GM23338 (cell line): Measurements from ENCODE around the gene TMEM30B. TPM values are rescaled to one million over a fixed set of nuclear protein-coding genes. Genes with fewer than 3 reads are reported as not detected.

Experiments
- ATAC-seq: fragments of 200-7000 bp; cut with Tn5 transposase; 3 replicates; pipeline ENCODE4 v1.9.1; 2020
- DNase-seq: peaks from one replicate; pipeline ENCODE4 v3.0.0-alpha.2; 2015; ENCODE audit warnings: low spot score
- H2AFZ ChIP-seq: fragments of 200-600 bp; sonication (generic); 2 replicates; pipeline ENCODE4 v1.8.0; 2016; ENCODE audit warnings: antibody characterized with exemption, mild to moderate bottlenecking, moderate library complexity
- H3F3A ChIP-seq: fragments of 200-600 bp; sonication (generic); replicated peaks from 2 replicates; pipeline ENCODE4 v1.8.0; 2017; ENCODE audit warnings: antibody characterized with exemption, mixed run types, low read depth
- H3K27ac ChIP-seq: fragments of 200-600 bp; sonication (generic); 2 replicates; pipeline ENCODE4 v1.6.1; 2016; ENCODE audit warnings: low read depth
- H3K27me3 ChIP-seq: fragments of 200-600 bp; sonication (generic); 2 replicates; pipeline ENCODE4 v1.8.0; 2016; ENCODE audit warnings: mild to moderate bottlenecking, mixed run types, moderate library complexity; ENCODE audit not compliant: insufficient read depth
- H3K36me3 ChIP-seq: fragments of 200-600 bp; sonication (generic); 2 replicates; pipeline ENCODE4 v1.8.0; 2016; ENCODE audit warnings: mild to moderate bottlenecking; ENCODE audit not compliant: insufficient read depth
- H3K4me1 ChIP-seq: fragments of 200-600 bp; sonication (generic); 2 replicates; pipeline ENCODE4 v1.8.0; 2016; ENCODE audit warnings: mild to moderate bottlenecking, moderate library complexity; ENCODE audit not compliant: insufficient read depth
- H3K4me2 ChIP-seq: fragments of 200-600 bp; sonication (generic); 2 replicates; pipeline ENCODE4 v1.7.1; 2017; ENCODE audit warnings: mixed run types
- H3K4me3 ChIP-seq: fragments of 200-600 bp; sonication (generic); 2 replicates; pipeline ENCODE4 v1.6.1; 2016; ENCODE audit warnings: mixed run types
- H3K79me2 ChIP-seq: fragments of 200-600 bp; sonication (generic); replicated peaks from 2 replicates; pipeline ENCODE4 v1.8.0; 2017; ENCODE audit warnings: mild to moderate bottlenecking; ENCODE audit not compliant: insufficient read depth
- H3K9me2 ChIP-seq: fragments of 200-600 bp; sonication (generic); 2 replicates; pipeline ENCODE4 v1.8.0; 2017; ENCODE audit not compliant: insufficient read depth
- H4K20me1 ChIP-seq: fragments of 200-600 bp; sonication (generic); replicated peaks from 2 replicates; pipeline ENCODE4 v1.8.0; 2017; ENCODE audit warnings: mild to moderate bottlenecking; ENCODE audit not compliant: insufficient read depth
- H3K27ac Mint-ChIP-seq: 2 replicates; pipeline ENCODE4 v1.8.0; 2020; ENCODE audit warnings: inconsistent platforms, mild to moderate bottlenecking, moderate library complexity, mixed read lengths
- H3K27me3 Mint-ChIP-seq: 3 replicates; pipeline ENCODE4 v1.8.0; 2022; ENCODE audit warnings: low read depth, mild to moderate bottlenecking, moderate library complexity, mixed read lengths, inconsistent platforms; ENCODE audit not compliant: insufficient read depth, poor library complexity
- H3K36me3 Mint-ChIP-seq: 3 replicates; pipeline ENCODE4 v1.8.0; 2021; ENCODE audit warnings: low read depth, mild to moderate bottlenecking, inconsistent platforms, moderate library complexity, mixed read lengths
- H3K4me1 Mint-ChIP-seq: 3 replicates; pipeline ENCODE4 v1.8.0; 2020; ENCODE audit warnings: mild to moderate bottlenecking, inconsistent platforms, mixed read lengths
- H3K4me3 Mint-ChIP-seq: 3 replicates; pipeline ENCODE4 v1.8.0; 2021; ENCODE audit warnings: moderate library complexity, mild to moderate bottlenecking, inconsistent platforms, mixed read lengths
- H3K9me3 Mint-ChIP-seq: 3 replicates; pipeline ENCODE4 v1.8.0; 2020; ENCODE audit warnings: moderate library complexity, mild to moderate bottlenecking, inconsistent platforms, mixed read lengths
- CREB1 ChIP-seq: fragments of 250-450 bp; sonication (Bioruptor Pico); IDR thresholded peaks from 2 replicates; pipeline ENCODE4 v1.5.0; 2020; ENCODE audit warnings: low read depth, mild to moderate bottlenecking, moderate library complexity
- CTCF ChIP-seq, 2 experiments: fragments of 200-600 bp in 1 of 2; sonication (generic) in 1 of 2; conservative IDR thresholded peaks; 2 replicates each; pipeline versions ENCODE4 v1.5.1 to v1.6.1; 2016 to 2017; ENCODE audit warnings: antibody characterized with exemption in 2 of 2, low read depth in 2 of 2, mild to moderate bottlenecking in 2 of 2, moderate library complexity in 1 of 2
- EZH2 ChIP-seq: fragments of 200-600 bp; sonication (generic); IDR thresholded peaks from one replicate; pipeline ENCODE4 v1.8.0; 2017; ENCODE audit warnings: antibody characterized with exemption, mild to moderate bottlenecking, low read depth; ENCODE audit not compliant: unreplicated experiment
- EZH2phosphoT487 ChIP-seq: fragments of 200-600 bp; sonication (generic); IDR thresholded peaks from one replicate; pipeline ENCODE4 v1.8.1; 2018; ENCODE audit warnings: antibody characterized with exemption; ENCODE audit not compliant: unreplicated experiment
- JUNB ChIP-seq: IDR thresholded peaks from one replicate; pipeline ENCODE4 v1.6.1; 2016; ENCODE audit warnings: antibody characterized with exemption; ENCODE audit not compliant: unreplicated experiment
- NANOG ChIP-seq: IDR thresholded peaks from 2 replicates; pipeline ENCODE4 v1.6.1; 2016; ENCODE audit warnings: antibody characterized with exemption, borderline replicate concordance
- POLR2AphosphoS5 ChIP-seq: IDR thresholded peaks from 2 replicates; pipeline ENCODE4 v1.6.1; 2016; ENCODE audit warnings: antibody characterized with exemption, low read depth
- REST ChIP-seq: IDR thresholded peaks from one replicate; pipeline ENCODE4 v1.6.1; 2018; ENCODE audit warnings: antibody characterized with exemption; ENCODE audit not compliant: unreplicated experiment
- STAT1 ChIP-seq: IDR thresholded peaks from one replicate; pipeline ENCODE4 v1.6.1; 2016; ENCODE audit warnings: antibody characterized with exemption; ENCODE audit not compliant: unreplicated experiment
- ZNF114 ChIP-seq: fragments of 250-450 bp; sonication (Bioruptor Pico); IDR thresholded peaks from 2 replicates; pipeline ENCODE4 v1.5.0; 2020; ENCODE audit warnings: mild to moderate bottlenecking, moderate library complexity
- ZNF331 ChIP-seq: fragments of 250-450 bp; sonication (Bioruptor Pico); IDR thresholded peaks from 2 replicates; pipeline ENCODE4 v1.5.0; 2020; ENCODE audit warnings: low read depth, mild to moderate bottlenecking, moderate library complexity
- polyA plus RNA-seq: library from polyadenylated mRNA; unstranded; fragments of >200 nt; fragmentation: Nextera tagmentation; extraction: Ambion mirVana; gene quantifications from 2 replicates; pipeline ENCODE4 v1.2.1, GENCODE V29; 2016
- total RNA-seq: library from RNA; depleted of rRNA; stranded (reverse); fragments of >200 nt; shearing (Covaris generic); gene quantifications from 2 replicates; pipeline ENCODE4 v1.2.3, GENCODE V29; 2014
- TF ChIP-seq, protein P1 (sequence below): fragments of 250-450 bp; sonication (Bioruptor Pico); IDR thresholded peaks from 2 replicates; pipeline ENCODE4 v1.5.0; 2020; ENCODE audit warnings: mild to moderate bottlenecking, moderate library complexity
- TF ChIP-seq, protein P2 (sequence below): IDR thresholded peaks from 2 replicates; pipeline ENCODE4 v1.6.1; 2016; ENCODE audit warnings: antibody characterized with exemption

The TMEM30B gene
- total and polyA plus RNA-seq, 2 experiments from 2014 or later: 7.2 to 22.9 TPM

GRCh38 chr14:61284001-61284400, 2.9 kb upstream of the TMEM30B start:
- H4K20me1 ChIP-seq: peaks cover 7% of the 10 kb centered on the region
- H2AFZ ChIP-seq: no peak overlapping the region; the same call in 1 of the 2 replicates
- no peak overlapping the region for H3K4me2 ChIP-seq
- TF ChIP-seq ZNF331 (no peak), POLR2AphosphoS5 (no peak), EZH2phosphoT487 (no peak), REST (no peak), CREB1 (CRISPR knock-in tag) (no peak), JUNB (no peak), NANOG (no peak), STAT1 (no peak), EZH2 (no peak), ZNF114 (CRISPR knock-in tag) (no peak), CTCF (conservative IDR thresholded peaks at IDR 0.05; ENCODE audit: low read depth in 2 of 2) (no peak)
- TF ChIP-seq, protein P1, sequence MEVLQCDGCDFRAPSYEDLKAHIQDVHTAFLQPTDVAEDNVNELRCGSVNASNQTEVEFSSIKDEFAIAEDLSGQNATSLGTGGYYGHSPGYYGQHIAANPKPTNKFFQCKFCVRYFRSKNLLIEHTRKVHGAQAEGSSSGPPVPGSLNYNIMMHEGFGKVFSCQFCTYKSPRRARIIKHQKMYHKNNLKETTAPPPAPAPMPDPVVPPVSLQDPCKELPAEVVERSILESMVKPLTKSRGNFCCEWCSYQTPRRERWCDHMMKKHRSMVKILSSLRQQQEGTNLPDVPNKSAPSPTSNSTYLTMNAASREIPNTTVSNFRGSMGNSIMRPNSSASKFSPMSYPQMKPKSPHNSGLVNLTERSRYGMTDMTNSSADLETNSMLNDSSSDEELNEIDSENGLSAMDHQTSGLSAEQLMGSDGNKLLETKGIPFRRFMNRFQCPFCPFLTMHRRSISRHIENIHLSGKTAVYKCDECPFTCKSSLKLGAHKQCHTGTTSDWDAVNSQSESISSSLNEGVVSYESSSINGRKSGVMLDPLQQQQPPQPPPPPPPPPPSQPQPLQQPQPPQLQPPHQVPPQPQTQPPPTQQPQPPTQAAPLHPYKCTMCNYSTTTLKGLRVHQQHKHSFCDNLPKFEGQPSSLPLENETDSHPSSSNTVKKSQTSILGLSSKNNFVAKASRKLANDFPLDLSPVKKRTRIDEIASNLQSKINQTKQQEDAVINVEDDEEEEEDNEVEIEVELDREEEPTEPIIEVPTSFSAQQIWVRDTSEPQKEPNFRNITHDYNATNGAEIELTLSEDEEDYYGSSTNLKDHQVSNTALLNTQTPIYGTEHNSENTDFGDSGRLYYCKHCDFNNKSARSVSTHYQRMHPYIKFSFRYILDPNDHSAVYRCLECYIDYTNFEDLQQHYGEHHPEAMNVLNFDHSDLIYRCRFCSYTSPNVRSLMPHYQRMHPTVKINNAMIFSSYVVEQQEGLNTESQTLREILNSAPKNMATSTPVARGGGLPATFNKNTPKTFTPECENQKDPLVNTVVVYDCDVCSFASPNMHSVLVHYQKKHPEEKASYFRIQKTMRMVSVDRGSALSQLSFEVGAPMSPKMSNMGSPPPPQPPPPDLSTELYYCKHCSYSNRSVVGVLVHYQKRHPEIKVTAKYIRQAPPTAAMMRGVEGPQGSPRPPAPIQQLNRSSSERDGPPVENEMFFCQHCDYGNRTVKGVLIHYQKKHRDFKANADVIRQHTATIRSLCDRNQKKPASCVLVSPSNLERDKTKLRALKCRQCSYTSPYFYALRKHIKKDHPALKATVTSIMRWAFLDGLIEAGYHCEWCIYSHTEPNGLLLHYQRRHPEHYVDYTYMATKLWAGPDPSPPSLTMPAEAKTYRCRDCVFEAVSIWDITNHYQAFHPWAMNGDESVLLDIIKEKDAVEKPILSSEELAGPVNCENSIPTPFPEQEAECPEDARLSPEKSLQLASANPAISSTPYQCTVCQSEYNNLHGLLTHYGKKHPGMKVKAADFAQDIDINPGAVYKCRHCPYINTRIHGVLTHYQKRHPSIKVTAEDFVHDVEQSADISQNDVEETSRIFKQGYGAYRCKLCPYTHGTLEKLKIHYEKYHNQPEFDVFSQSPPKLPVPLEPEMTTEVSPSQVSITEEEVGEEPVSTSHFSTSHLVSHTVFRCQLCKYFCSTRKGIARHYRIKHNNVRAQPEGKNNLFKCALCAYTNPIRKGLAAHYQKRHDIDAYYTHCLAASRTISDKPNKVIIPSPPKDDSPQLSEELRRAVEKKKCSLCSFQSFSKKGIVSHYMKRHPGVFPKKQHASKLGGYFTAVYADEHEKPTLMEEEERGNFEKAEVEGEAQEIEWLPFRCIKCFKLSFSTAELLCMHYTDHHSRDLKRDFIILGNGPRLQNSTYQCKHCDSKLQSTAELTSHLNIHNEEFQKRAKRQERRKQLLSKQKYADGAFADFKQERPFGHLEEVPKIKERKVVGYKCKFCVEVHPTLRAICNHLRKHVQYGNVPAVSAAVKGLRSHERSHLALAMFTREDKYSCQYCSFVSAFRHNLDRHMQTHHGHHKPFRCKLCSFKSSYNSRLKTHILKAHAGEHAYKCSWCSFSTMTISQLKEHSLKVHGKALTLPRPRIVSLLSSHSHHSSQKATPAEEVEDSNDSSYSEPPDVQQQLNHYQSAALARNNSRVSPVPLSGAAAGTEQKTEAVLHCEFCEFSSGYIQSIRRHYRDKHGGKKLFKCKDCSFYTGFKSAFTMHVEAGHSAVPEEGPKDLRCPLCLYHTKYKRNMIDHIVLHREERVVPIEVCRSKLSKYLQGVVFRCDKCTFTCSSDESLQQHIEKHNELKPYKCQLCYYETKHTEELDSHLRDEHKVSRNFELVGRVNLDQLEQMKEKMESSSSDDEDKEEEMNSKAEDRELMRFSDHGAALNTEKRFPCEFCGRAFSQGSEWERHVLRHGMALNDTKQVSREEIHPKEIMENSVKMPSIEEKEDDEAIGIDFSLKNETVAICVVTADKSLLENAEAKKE (CRISPR knock-in tag): no peak
- TF ChIP-seq, protein P2, sequence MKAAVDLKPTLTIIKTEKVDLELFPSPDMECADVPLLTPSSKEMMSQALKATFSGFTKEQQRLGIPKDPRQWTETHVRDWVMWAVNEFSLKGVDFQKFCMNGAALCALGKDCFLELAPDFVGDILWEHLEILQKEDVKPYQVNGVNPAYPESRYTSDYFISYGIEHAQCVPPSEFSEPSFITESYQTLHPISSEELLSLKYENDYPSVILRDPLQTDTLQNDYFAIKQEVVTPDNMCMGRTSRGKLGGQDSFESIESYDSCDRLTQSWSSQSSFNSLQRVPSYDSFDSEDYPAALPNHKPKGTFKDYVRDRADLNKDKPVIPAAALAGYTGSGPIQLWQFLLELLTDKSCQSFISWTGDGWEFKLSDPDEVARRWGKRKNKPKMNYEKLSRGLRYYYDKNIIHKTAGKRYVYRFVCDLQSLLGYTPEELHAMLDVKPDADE: no peak
- DNase-seq (no peak), ATAC-seq (no peak)
- H3F3A ChIP-seq: no peaks in the 10 kb centered on the region
- no peaks in the 10 kb centered on the region for H3K9me2 ChIP-seq
- Mint-ChIP-seq H3K27ac (no peak overlapping the region), H3K4me3 (no peak overlapping the region), H3K4me1 (peaks cover 10% of the 10 kb centered on the region), H3K27me3 (peaks cover 25% of the 10 kb centered on the region), H3K36me3 (no peaks in the 10 kb centered on the region), H3K9me3 (no peaks in the 10 kb centered on the region)
- H3K27ac ChIP-seq: no peak overlapping the region
- H3K4me3 ChIP-seq: no peak overlapping the region
- peaks cover 13% of the 10 kb centered on the region for H3K4me1 ChIP-seq
- H3K27me3 ChIP-seq: peaks cover 15% of the 10 kb centered on the region
- no peaks in the 10 kb centered on the region for H3K79me2 ChIP-seq
- H3K36me3 ChIP-seq: no peaks in the 10 kb centered on the region
